ENCODE results near the gene GPC3.

- TF ChIP-seq CTCF (IDR thresholded peaks at IDR 0.05): no peak
- TF ChIP-seq ZFX (IDR thresholded peaks at IDR 0.05; ENCODE audit: borderline replicate concordance): no peak
Measured at GRCh38 chrX:133676344-133677122, 308.9 kb downstream of the GPC3 start.
